Hepatocyte (in vitro differentiated cells): ENCODE measurements around the gene NBPF8. TPM values are rescaled to one million over a fixed set of nuclear protein-coding genes. Genes with fewer than 3 reads are reported as not detected.
"Not testable (repeated sequence)": the region's sequence is repeated elsewhere in the genome, so short reads cannot be mapped to it uniquely, and the experiment has no call there.

Experiments used
- DNase-seq: peaks from one replicate; pipeline ENCODE4 v3.0.0-alpha.2; 2016; ENCODE audit warnings: low spot score
- H2AFZ ChIP-seq: fragments of 200-600 bp; sonication (generic); 2 replicates; pipeline ENCODE4 v1.6.0; 2016; ENCODE audit warnings: antibody characterized with exemption, mild to moderate bottlenecking
- H3K27ac ChIP-seq: fragments of 200-600 bp; sonication (generic); 2 replicates; pipeline ENCODE4 v1.5.1; 2016; ENCODE audit warnings: mild to moderate bottlenecking
- H3K27me3 ChIP-seq: fragments of 200-600 bp; sonication (generic); 2 replicates; pipeline ENCODE4 v1.6.1; 2016
- H3K36me3 ChIP-seq: fragments of 200-600 bp; sonication (generic); replicated peaks from 2 replicates; pipeline ENCODE4 v1.5.1; 2016; ENCODE audit warnings: low read depth; ENCODE audit not compliant: insufficient read depth
- H3K4me1 ChIP-seq: fragments of 200-600 bp; sonication (generic); 2 replicates; pipeline ENCODE4 v1.5.1; 2016; ENCODE audit warnings: mild to moderate bottlenecking, moderate library complexity; ENCODE audit not compliant: insufficient read depth
- H3K4me2 ChIP-seq: fragments of 200-600 bp; sonication (generic); 2 replicates; pipeline ENCODE4 v1.6.0; 2016
- H3K4me3 ChIP-seq: fragments of 200-600 bp; sonication (generic); 2 replicates; pipeline ENCODE4 v1.5.1; 2016; ENCODE audit warnings: mild to moderate bottlenecking
- H3K79me2 ChIP-seq: fragments of 200-600 bp; sonication (generic); 2 replicates; pipeline ENCODE4 v1.6.0; 2017; ENCODE audit warnings: mild to moderate bottlenecking
- H3K9me2 ChIP-seq: fragments of 200-600 bp; sonication (generic); replicated peaks from 2 replicates; pipeline ENCODE4 v1.6.0; 2017; ENCODE audit warnings: mild to moderate bottlenecking; ENCODE audit not compliant: insufficient read depth
- H3K9me3 ChIP-seq: fragments of 200-600 bp; sonication (generic); 2 replicates; pipeline ENCODE4 v1.5.1; 2016; ENCODE audit warnings: low read depth, mild to moderate bottlenecking
- H4K20me1 ChIP-seq: fragments of 200-600 bp; sonication (generic); 2 replicates; pipeline ENCODE4 v1.6.0; 2016; ENCODE audit warnings: mild to moderate bottlenecking; ENCODE audit not compliant: insufficient read depth, poor library complexity, severe bottlenecking
- WGBS: methylation state at CpG from one replicate; pipeline ENCODE4 v1.1.6; 2016; ENCODE audit warnings: low lambda C conversion rate; ENCODE audit errors: missing lambda C conversion rate; 5-methylcytosine and 5-hydroxymethylcytosine counted together
- polyA plus RNA-seq: library from polyadenylated mRNA; unstranded; fragments of >200 nt; fragmentation: Nextera tagmentation; extraction: Ambion mirVana; gene quantifications from 2 replicates; pipeline ENCODE4 v1.2.1, GENCODE V29; 2016
- total RNA-seq: library from RNA; depleted of rRNA; stranded (reverse); fragments of >200 nt; gene quantifications from 2 replicates; pipeline ENCODE4 v1.2.3, GENCODE V29; 2014

The NBPF8 gene
- total RNA-seq (14.4 and 19.1 TPM in 2 replicates), polyA plus RNA-seq (7.3 and 11.4 TPM in 2 replicates)

- DNase-seq, result peak; percentile 48
- WGBS, result 0% methylated on average over 4 of the region's 64 CpGs
- not testable (repeated sequence) for H3K36me3 ChIP-seq, H3K4me1 ChIP-seq, H4K20me1 ChIP-seq, H3K27me3 ChIP-seq, H3K9me2 ChIP-seq, H3K9me3 ChIP-seq, H3K79me2 ChIP-seq
- H3K4me2 ChIP-seq, result peak within 1 kb of the TSS; percentile 91
- H3K4me3 ChIP-seq, result peak within 1 kb of the TSS; percentile 52
- H3K27ac ChIP-seq, result peak within 1 kb of the TSS; percentile 41
- peak within 1 kb of the TSS; percentile 46 for H2AFZ ChIP-seq
These were observed at the start of gene NBPF8 for GRCh38 chr1:120414911-120415480. Gene NBPF8, plus strand, starts transcription at chr1:120415035. Its CDS starts 21,488 bp downstream, at chr1:120436523.

DNA sequence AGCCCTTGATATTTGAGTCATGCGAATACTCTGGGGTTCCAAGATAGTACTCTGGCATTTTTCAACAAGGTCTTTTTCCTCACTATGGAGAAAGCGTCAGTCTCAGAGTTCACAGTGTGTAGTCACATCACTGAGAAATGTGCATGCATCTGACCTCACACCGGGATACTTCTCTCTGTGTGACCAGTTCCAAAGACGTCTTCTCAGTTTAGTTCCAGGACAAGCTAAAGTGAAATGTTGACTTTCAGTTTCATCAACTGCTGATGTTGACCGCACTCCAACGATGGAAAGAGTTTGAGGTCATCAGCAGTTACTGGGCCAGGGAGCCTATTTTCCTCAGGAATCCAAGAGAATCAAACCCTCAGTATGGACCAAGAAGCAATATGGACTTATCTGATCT, 47.1 kb upstream of the NBPF8 start:
- H2AFZ ChIP-seq, H3K9me3 ChIP-seq, H3K79me2 ChIP-seq, H3K36me3 ChIP-seq, H3K27me3 ChIP-seq, DNase-seq, H4K20me1 ChIP-seq, H3K4me1 ChIP-seq, H3K4me2 ChIP-seq, H3K9me2 ChIP-seq, H3K4me3 ChIP-seq, H3K27ac ChIP-seq: not testable (repeated sequence)
- WGBS, result 94% methylated on average over 6 of the region's 6 CpGs

DNA sequence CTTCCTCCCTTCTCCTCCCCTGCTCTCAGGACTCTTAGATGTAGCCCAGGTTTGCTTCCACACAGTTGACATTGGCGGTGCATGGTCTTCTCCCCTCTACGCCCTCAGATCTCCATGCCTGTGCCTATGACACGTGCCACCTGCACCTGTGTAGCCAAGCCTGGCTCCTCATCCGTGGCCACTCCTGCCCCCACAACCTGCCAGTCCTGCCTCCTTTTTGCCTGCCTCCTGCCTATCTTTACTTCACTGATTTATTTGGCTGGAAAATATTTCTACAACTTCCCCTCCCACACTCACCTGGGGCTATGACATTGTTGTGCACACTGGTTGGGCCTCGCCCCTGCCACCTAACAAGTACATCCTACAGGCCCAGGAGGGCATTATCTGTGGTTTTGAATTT, 28.2 kb upstream of the NBPF8 start:
- not testable (repeated sequence) for H3K36me3 ChIP-seq, H2AFZ ChIP-seq, H3K27me3 ChIP-seq, H3K27ac ChIP-seq, H3K4me3 ChIP-seq, H3K4me2 ChIP-seq, H3K9me2 ChIP-seq, H3K79me2 ChIP-seq, H4K20me1 ChIP-seq, H3K9me3 ChIP-seq, DNase-seq, H3K4me1 ChIP-seq
- 94% methylated on average over 5 of the region's 5 CpGs for WGBS

DNA sequence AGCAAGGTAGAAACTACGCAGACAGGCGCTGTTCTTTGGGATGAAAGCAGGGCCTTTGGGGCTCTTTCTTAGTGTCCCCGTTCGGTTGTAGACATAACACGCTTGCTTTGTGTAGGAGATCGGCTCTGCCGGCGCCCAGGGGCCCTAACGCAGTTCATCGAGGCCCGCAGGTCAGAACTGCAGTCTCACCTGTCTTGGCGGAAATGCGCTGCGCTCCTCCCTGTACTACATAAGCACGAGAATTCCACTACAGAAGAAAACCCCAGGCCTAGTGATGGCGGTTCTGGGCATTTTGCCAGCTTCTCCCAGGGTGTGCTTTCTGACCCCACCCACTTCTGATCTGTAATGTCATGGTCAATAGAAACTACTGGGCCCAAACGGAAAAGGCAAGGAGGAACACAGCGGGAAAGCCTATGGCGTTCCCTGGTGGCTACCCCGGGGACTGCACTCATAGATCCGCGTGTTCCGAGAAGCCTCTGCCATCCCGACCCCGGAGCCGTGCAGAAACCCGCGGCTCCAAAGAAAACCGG, 26.2 kb upstream of the NBPF8 start:
- not testable (repeated sequence) for H3K27ac ChIP-seq, H3K4me1 ChIP-seq, H3K79me2 ChIP-seq, H3K36me3 ChIP-seq, H3K27me3 ChIP-seq, H3K9me3 ChIP-seq, H3K4me3 ChIP-seq, H3K9me2 ChIP-seq, H4K20me1 ChIP-seq, H3K4me2 ChIP-seq, H2AFZ ChIP-seq
- WGBS, result 43% methylated on average over 16 of the region's 29 CpGs
- peak; percentile 9 for DNase-seq

DNA sequence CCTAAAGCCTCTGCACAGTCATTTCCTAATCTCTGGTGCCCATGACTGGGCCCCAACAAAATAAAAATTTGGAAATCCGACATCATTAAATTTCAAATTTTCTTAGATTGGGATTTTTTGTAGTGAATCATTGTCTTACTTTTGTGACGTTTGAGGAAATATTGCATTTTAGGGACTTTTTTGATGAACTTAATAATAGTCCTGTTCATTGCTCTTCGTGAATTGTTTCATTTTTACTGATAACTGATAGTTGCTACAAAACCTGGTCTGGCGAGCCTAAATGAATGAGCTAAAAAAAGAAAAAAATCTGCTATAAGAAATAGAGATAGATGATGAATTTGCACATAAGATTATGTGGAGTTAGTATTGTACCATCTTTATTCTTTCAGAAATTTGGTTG, 23.5 kb upstream of the NBPF8 start:
- H3K9me2 ChIP-seq, H3K4me2 ChIP-seq, H3K27me3 ChIP-seq, H3K4me3 ChIP-seq, H3K79me2 ChIP-seq, H3K9me3 ChIP-seq, H4K20me1 ChIP-seq, H2AFZ ChIP-seq, H3K36me3 ChIP-seq, H3K27ac ChIP-seq, H3K4me1 ChIP-seq, DNase-seq: not testable (repeated sequence)
- WGBS, result 90% methylated on average over 4 of the region's 4 CpGs

- H3K9me2 ChIP-seq, H3K27ac ChIP-seq, H3K9me3 ChIP-seq, H3K4me1 ChIP-seq, H3K79me2 ChIP-seq, H2AFZ ChIP-seq, H3K4me3 ChIP-seq, H3K36me3 ChIP-seq, DNase-seq, H3K27me3 ChIP-seq, H4K20me1 ChIP-seq: not testable (repeated sequence)
- 23% methylated on average over 7 of the region's 13 CpGs for WGBS
- peak overlapping the region; percentile 54 for H3K4me2 ChIP-seq
These were observed 21.3 kb upstream of the NBPF8 start for GRCh38 chr1:120393316-120394232.

DNA sequence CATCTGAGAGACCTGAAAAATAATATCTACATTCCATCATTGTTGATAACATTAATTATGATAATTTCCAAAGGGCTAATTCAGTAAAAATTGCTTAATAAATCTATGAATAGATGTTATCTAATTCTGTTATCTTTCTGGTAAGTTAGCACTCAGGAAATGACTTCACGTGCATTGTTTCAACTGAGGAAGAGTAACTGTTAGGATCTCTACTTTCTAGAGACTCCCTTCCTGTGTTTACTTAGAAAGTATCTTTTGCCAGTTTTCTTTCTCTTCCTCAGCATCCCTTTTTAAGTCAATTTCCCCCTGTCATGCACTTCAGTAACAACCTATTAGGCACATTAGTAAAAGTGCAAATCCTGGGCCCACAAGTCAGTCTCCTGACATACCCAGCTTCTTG, 9.5 kb upstream of the NBPF8 start:
- not testable (repeated sequence) for H3K9me3 ChIP-seq, H3K4me3 ChIP-seq, H2AFZ ChIP-seq, H3K27me3 ChIP-seq, H3K36me3 ChIP-seq, DNase-seq, H3K27ac ChIP-seq, H3K79me2 ChIP-seq, H4K20me1 ChIP-seq, H3K4me1 ChIP-seq, H3K4me2 ChIP-seq, H3K9me2 ChIP-seq
- WGBS, result no CpG with 5 or more reads among the region's 1 CpG

DNA sequence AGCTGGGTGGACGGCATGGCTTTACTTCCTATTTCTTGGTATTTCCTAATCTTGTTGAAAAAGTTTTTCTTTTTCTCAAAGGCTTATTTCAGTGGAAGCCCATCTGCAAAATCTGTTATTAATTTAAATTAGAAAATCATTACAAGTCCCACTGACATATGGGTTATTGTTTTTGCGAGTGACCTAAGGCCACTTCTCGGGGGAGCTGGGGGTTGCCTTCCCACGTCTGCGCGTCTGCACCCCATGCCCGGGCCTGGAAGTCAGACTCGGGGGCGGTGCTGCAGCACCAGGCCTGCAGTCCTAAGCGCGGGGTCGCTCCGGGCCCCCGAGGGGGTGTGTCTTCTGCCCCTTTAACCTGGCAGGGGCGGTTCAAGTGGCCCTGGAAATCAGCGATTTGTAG, 384 bp upstream of the NBPF8 start:
- not testable (repeated sequence) for H3K27ac ChIP-seq, H3K79me2 ChIP-seq, H2AFZ ChIP-seq, DNase-seq, H4K20me1 ChIP-seq, H3K27me3 ChIP-seq, H3K36me3 ChIP-seq, H3K9me2 ChIP-seq, H3K4me3 ChIP-seq, H3K9me3 ChIP-seq, H3K4me1 ChIP-seq
- WGBS, result no CpG with 5 or more reads among the region's 16 CpGs
- H3K4me2 ChIP-seq, result peak overlapping the region; percentile 91

GRCh38 chr1:120415492-120415961, 692 bp downstream of the NBPF8 start:
- 7% methylated on average over 14 of the region's 23 CpGs for WGBS
- not testable (repeated sequence) for H3K9me3 ChIP-seq, H3K9me2 ChIP-seq, H3K27me3 ChIP-seq, H3K79me2 ChIP-seq, H4K20me1 ChIP-seq, H3K36me3 ChIP-seq, H3K4me1 ChIP-seq
- H2AFZ ChIP-seq, result peak overlapping the region; percentile 46
- peak overlapping the region; percentile 41 for H3K27ac ChIP-seq
- peak; percentile 5 for DNase-seq
- peak overlapping the region; percentile 91 for H3K4me2 ChIP-seq
- peak overlapping the region; percentile 52 for H3K4me3 ChIP-seq
